Muscle layer of duodenum (tissue), 2 donors: Measurements from ENCODE around the gene CLN6.
"Not testable (repeated sequence)": the region's sequence is repeated elsewhere in the genome, so short reads cannot be mapped to it uniquely, and the experiment has no call there.

Experiments used
- H3K27ac ChIP-seq: one replicate; pipeline ENCODE4 v1.7.0; 2013; ENCODE audit warnings: mild to moderate bottlenecking, low read length
- H3K27me3 ChIP-seq: one replicate; pipeline ENCODE4 v1.7.0; 2013; ENCODE audit warnings: low read depth, mild to moderate bottlenecking, control low read depth, low read length
- H3K36me3 ChIP-seq, 2 donors: one replicate each; pipeline ENCODE4 v1.7.0; 2013; ENCODE audit warnings: low read length in 2 of 2, control low read depth in 1 of 2, mild to moderate bottlenecking in 1 of 2; ENCODE audit not compliant: insufficient read depth in 2 of 2, control insufficient read depth in 1 of 2
- H3K4me1 ChIP-seq, 2 donors: one replicate each; pipeline ENCODE4 v1.7.0; 2013; ENCODE audit warnings: low read length in 2 of 2, mild to moderate bottlenecking in 2 of 2, control low read depth in 1 of 2, moderate library complexity in 1 of 2; ENCODE audit not compliant: insufficient read depth in 2 of 2, control insufficient read depth in 1 of 2
- H3K4me3 ChIP-seq, 2 donors: one replicate each; pipeline ENCODE4 v1.7.0; 2013; ENCODE audit warnings: low read length in 2 of 2, low read depth in 1 of 2, mild to moderate bottlenecking in 1 of 2
- H3K9me3 ChIP-seq, 2 donors: one replicate each; pipeline ENCODE4 v1.7.0; 2013; ENCODE audit warnings: low read length in 2 of 2, control low read depth in 1 of 2, mild to moderate bottlenecking in 1 of 2; ENCODE audit not compliant: control insufficient read depth in 1 of 2
- donor health status: healthy.

The CLN6 gene

GRCh38 chr15:68230157-68231100, 901 bp upstream of the CLN6 start:
- Histone ChIP-seq H3K27ac (no peak overlapping the region), H3K27me3 (no peaks in the 10 kb centered on the region), H3K36me3 (no peaks in the 10 kb centered on the region), H3K4me1 (peaks cover 11 to 22% of the 10 kb centered on the region in 2 donors), H3K9me3 (no peaks in the 10 kb centered on the region), H3K4me3 (peak overlapping the region; percentile 58 to 89)

- H3K4me3 ChIP-seq: peak overlapping the region; percentile 58 to 89
- no peaks in the 10 kb centered on the region for H3K27me3 ChIP-seq
- H3K4me1 ChIP-seq: peaks cover 11 to 22% of the 10 kb centered on the region in 2 donors
- H3K27ac ChIP-seq: peak overlapping the region; percentile 23
- no peaks in the 10 kb centered on the region for H3K9me3 ChIP-seq
- H3K36me3 ChIP-seq: no peaks in the 10 kb centered on the region
These were observed 550 bp downstream of the CLN6 start for GRCh38 chr15:68228971-68229385.

- Histone ChIP-seq H3K4me3 (peak overlapping the region; percentile 58 to 89), H3K27me3 (no peaks in the 10 kb centered on the region), H3K4me1 (peaks cover 11 to 22% of the 10 kb centered on the region in 2 donors), H3K27ac (peak overlapping the region; percentile 23), H3K36me3 (no peaks in the 10 kb centered on the region), H3K9me3 (no peaks in the 10 kb centered on the region)
These were observed 1.2 kb downstream of the CLN6 start for GRCh38 chr15:68228143-68228970.

GRCh38 chr15:68227643-68228142, 1.8 kb downstream of the CLN6 start:
- Histone ChIP-seq H3K27ac (no peak overlapping the region), H3K27me3 (no peaks in the 10 kb centered on the region), H3K36me3 (no peaks in the 10 kb centered on the region), H3K4me1 (peaks cover 11 to 22% of the 10 kb centered on the region in 2 donors), H3K9me3 (no peaks in the 10 kb centered on the region), H3K4me3 (peak overlapping the region; percentile 58 to 89)

- not testable (repeated sequence) for H3K4me3 ChIP-seq, H3K9me3 ChIP-seq, H3K36me3 ChIP-seq, H3K27me3 ChIP-seq, H3K27ac ChIP-seq
- H3K4me1 ChIP-seq: peaks cover 11 to 21% of the 10 kb centered on the region in 2 donors
These were observed 4.1 kb downstream of the CLN6 start for GRCh38 chr15:68225442-68225841.

- Histone ChIP-seq H3K4me1 (peaks cover 11 to 14% of the 10 kb centered on the region in 2 donors), H3K36me3 (no peaks in the 10 kb centered on the region), H3K9me3 (no peaks in the 10 kb centered on the region), H3K27me3 (no peaks in the 10 kb centered on the region), H3K4me3 (no peak overlapping the region), H3K27ac (no peak overlapping the region)
These were observed 4.8 kb downstream of the CLN6 start for GRCh38 chr15:68224546-68225250.

GRCh38 chr15:68224108-68224507, 5.4 kb downstream of the CLN6 start:
- Histone ChIP-seq H3K36me3 (no peaks in the 10 kb centered on the region), H3K9me3 (no peaks in the 10 kb centered on the region), H3K4me3 (no peak overlapping the region), H3K27me3 (no peaks in the 10 kb centered on the region), H3K27ac (no peak overlapping the region), H3K4me1 (peaks cover 11 to 14% of the 10 kb centered on the region in 2 donors)

GRCh38 chr15:68223171-68223570, 6.4 kb downstream of the CLN6 start:
- H3K4me1 ChIP-seq: peaks cover 7 to 8% of the 10 kb centered on the region in 2 donors
- no peak overlapping the region for H3K27ac ChIP-seq
- peaks cover 0 to 9% of the 10 kb centered on the region in 2 donors for H3K36me3 ChIP-seq
- no peaks in the 10 kb centered on the region for H3K9me3 ChIP-seq
- no peaks in the 10 kb centered on the region for H3K27me3 ChIP-seq
- H3K4me3 ChIP-seq: no peak overlapping the region

- not testable (repeated sequence) for H3K4me3 ChIP-seq, H3K27me3 ChIP-seq, H3K27ac ChIP-seq
These were observed 7.1 kb downstream of the CLN6 start for GRCh38 chr15:68222432-68222743.

GRCh38 chr15:68221530-68222431, 7.7 kb downstream of the CLN6 start:
- H3K4me1 ChIP-seq, H3K4me3 ChIP-seq, H3K27ac ChIP-seq, H3K27me3 ChIP-seq, H3K9me3 ChIP-seq: not testable (repeated sequence)
- peaks cover 0 to 16% of the 10 kb centered on the region in 2 donors for H3K36me3 ChIP-seq

More at GRCh38 chr15:68222432-68222743, 7.1 kb downstream of the CLN6 start:
- peaks cover 0 to 13% of the 10 kb centered on the region in 2 donors for H3K36me3 ChIP-seq
- H3K9me3 ChIP-seq, H3K4me1 ChIP-seq: not testable (repeated sequence)
